ENCODE data around the gene CYRIA. TPM values are rescaled to one million over a fixed set of nuclear protein-coding genes. Genes with fewer than 3 reads are reported as not detected.

Gene CYRIA
- total RNA-seq, 1 donor, result 0.43 TPM

- TF ChIP-seq, protein P1, sequence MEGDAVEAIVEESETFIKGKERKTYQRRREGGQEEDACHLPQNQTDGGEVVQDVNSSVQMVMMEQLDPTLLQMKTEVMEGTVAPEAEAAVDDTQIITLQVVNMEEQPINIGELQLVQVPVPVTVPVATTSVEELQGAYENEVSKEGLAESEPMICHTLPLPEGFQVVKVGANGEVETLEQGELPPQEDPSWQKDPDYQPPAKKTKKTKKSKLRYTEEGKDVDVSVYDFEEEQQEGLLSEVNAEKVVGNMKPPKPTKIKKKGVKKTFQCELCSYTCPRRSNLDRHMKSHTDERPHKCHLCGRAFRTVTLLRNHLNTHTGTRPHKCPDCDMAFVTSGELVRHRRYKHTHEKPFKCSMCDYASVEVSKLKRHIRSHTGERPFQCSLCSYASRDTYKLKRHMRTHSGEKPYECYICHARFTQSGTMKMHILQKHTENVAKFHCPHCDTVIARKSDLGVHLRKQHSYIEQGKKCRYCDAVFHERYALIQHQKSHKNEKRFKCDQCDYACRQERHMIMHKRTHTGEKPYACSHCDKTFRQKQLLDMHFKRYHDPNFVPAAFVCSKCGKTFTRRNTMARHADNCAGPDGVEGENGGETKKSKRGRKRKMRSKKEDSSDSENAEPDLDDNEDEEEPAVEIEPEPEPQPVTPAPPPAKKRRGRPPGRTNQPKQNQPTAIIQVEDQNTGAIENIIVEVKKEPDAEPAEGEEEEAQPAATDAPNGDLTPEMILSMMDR (IDR thresholded peaks at IDR 0.05; ENCODE audit: insufficient read depth, low read depth, low read length), result no peak
- DNase-seq (ENCODE audit: low read depth), result no peak
- H3K4me3 ChIP-seq (ENCODE audit: low read depth, low read length), result no peak overlapping the region
Measured at GRCh38 chr2:16645775-16646559, 19.7 kb downstream of the CYRIA start.

GRCh38 chr2:16645088-16645487 is 20.5 kb downstream of the CYRIA start:
- TF ChIP-seq, protein P1 (IDR thresholded peaks at IDR 0.05; ENCODE audit: insufficient read depth, low read depth, low read length), result no peak
- no peak for DNase-seq (ENCODE audit: low read depth)
- no peak overlapping the region for H3K4me3 ChIP-seq (ENCODE audit: low read depth, low read length)

DNA sequence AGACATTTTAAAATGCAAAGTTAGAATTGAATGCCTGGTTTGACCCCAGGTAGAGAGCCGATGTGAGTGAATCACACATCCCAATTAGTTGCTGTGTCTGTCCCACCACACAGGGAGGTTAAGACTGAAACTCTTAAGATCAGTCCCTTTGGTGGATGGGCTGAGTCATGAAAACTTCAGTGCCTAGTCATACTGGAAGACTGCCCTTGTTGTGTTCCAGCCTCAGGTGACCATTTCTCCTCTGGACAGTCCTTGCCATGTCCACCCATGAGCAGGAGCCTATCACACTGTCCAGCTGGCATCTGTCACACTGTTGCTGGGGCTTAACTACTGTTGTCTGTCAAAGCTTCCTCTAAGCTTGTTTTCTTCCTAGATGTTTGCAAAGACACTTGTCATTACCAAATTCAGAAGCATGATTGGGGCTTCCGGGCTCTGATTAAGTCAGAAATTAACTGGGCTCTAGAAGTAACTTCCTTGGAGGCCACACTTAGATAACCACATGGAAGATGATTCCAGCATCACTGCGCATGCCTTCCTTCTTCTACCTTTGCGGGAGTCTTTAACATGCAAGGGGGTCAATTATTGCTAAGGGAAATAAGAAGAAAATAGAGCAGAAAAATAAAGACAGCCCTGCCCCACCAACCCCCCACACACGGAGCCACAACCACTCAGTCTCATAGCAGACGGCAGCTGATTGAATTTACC is 21.3 kb downstream of the CYRIA start:
- no peak overlapping the region for H3K4me3 ChIP-seq (ENCODE audit: low read depth, low read length)
- DNase-seq (ENCODE audit: low read depth), result no peak
- TF ChIP-seq, protein P1 (IDR thresholded peaks at IDR 0.05; ENCODE audit: insufficient read depth, low read depth, low read length), result no peak

GRCh38 chr2:16643099-16643498 is 22.5 kb downstream of the CYRIA start:
- DNase-seq (ENCODE audit: low read depth), result no peak
- H3K4me3 ChIP-seq (ENCODE audit: low read depth, low read length), result no peak overlapping the region
- TF ChIP-seq, protein P1 (IDR thresholded peaks at IDR 0.05; ENCODE audit: insufficient read depth, low read depth, low read length), result no peak

- DNase-seq (ENCODE audit: low read depth), result no peak
- TF ChIP-seq, protein P1 (IDR thresholded peaks at IDR 0.05; ENCODE audit: insufficient read depth, low read depth, low read length), result no peak
- no peak overlapping the region for H3K4me3 ChIP-seq (ENCODE audit: low read depth, low read length)
Measured at GRCh38 chr2:16642088-16642487, 23.5 kb downstream of the CYRIA start.

DNA sequence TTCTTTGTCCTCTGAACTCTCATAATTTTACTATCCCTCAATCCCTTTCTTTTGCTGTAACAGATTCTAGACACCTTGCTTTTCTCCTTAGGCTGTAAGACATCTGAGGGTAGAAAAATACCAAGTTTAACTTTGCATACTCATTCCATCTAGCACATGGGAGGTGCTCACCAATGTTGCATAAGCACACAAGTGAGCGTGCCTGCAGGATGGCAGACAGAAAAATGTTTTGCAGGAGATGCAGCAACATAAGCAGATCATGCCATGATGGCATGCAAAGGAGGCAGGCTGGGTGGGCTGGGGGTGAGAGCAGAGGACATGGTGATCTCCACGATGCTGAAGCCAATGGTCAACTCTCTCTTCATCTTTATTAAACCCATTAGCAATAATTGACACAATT is 24.1 kb downstream of the CYRIA start:
- DNase-seq (ENCODE audit: low read depth), result no peak
- TF ChIP-seq, protein P1 (IDR thresholded peaks at IDR 0.05; ENCODE audit: insufficient read depth, low read depth, low read length), result no peak
- no peak overlapping the region for H3K4me3 ChIP-seq (ENCODE audit: low read depth, low read length)

All from fibroblast of villous mesenchyme (primary cell).